T-helper 1 cell (primary cell): ENCODE results near the gene SPECC1L.
A peak's percentile ranks its signal among the peaks of the same experiment; 100 is the strongest.

ENCODE experiments used
- DNase-seq, 5 donors: peaks; one replicate each; pipeline ENCODE4 v3.0.0-alpha.2; 2012 to 2020

The SPECC1L gene

DNA sequence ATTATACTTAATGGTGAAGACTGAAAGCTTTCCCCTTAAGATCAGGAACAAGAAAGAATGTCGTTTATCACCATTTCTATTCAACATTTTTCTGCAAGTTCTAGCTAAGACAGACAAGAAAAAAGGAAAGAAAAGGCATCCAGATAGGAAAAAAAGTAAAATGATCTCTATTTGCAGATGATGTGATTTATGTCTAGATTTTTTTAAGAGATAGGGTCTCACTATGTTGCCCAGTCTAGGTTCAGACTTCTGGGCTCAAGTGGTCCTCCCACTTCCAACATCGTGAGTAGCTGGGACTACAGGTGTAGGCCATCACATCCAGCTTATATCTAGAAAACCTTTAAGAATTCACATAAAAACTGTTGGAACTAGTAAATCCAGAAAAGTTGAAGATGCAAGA lies 105.4 kb downstream of the SPECC1L start:
- no peak for DNase-seq

DNA sequence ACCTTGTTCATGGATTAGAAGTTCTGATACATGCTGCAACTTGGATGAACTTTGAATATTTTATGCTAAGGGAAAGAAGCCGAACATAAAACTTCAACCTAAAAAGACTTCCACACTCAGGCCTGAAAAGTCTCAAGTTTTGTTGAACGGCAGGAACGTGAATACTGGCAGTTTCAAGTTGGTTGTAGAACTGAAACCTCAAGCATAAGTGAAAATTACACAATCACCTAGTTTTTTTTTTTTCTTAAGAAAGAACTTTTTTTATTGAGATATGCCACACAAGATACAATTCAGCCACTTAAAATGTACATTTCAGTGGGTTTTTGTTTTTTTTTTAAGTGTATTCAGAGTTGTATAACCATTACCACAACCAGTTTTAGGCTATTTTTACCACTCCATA lies 106.0 kb downstream of the SPECC1L start:
- peak in 1 of 5 donors; percentile 9 for DNase-seq

DNA sequence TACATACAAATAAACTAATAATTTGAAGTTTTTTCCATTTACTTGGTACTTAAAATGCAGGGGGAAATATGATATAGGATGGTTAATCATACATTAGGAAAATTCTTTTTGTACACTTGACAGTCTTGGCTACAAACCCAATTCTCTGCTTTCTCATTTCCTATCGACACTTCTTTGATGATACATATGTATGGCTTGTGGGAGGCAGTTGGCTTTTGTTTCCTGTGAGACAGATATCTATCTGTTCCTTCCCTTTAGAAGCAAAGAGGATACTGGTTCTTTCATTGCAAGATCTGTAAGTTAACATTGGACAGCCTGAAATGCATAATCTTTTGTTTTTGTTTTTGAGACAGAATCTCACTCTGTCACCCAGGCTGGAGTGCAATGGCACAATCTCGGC lies 108.9 kb downstream of the SPECC1L start:
- DNase-seq = peak in 1 of 5 donors; percentile 45

DNA sequence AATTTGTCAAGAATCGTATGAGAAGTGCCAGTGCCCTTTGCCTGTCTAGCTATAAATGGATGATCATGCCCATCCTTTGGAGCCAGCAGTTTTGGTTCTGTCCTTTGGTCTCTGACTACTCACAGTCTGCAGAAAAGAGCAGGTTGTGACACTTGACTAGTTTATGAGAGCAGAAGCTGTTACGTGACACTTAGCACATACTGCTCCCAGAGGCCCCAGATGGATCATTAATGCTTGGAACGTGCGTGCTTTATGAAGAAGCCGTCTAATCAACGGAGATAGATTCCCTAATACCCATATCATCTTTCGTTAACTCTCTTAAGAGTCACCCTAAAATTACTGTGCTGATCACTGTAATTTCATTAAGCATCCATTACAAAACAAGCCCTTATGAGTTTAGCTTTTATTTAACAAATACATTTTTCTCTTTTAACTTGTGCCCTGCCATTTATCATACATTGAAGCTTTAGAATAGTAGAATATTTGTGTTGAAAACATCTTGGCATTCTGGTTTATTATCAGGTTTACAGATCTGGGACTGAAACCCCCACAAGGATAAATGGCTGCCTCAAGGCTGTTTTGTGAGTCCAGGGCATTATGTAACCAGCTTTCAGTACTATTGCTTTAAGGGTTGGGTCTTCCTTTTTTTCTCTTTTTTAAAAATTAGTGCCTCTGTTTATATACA lies 109.7 kb downstream of the SPECC1L start:
- DNase-seq = no peak

DNA sequence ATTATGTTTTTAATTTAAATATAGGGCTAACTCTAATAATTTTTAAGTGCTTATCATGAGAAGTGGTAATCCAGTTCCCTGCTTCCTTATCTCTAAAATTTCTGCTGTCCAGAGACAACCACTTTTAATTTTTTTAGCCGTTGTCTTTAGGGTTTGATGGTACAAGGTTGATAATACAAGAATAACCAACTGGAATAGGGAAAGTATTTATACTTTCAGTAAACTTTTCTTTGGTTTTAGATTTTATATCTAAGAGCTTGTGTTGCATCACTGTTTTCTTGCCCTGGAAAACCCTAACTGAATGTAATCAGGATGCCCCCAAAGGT lies 110.2 kb downstream of the SPECC1L start:
- no peak for DNase-seq

DNA sequence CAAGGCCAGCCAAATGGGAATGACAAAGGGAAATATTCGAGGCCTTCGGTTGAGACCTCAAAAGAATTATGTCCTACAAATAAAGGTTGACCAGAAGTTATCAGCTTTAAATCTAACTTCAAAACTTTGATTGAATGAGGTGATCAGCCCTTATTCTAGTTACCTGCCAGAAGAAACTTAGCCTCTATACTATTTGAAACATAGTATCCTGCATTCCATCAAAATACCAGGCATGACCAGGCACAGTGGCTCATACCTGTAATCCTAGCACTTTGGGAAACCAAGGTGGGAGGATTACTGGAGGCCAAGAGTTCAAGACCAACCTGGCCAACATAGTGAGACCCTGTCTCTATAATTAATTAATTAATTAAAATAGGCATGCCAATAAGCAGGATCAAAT lies 112.4 kb downstream of the SPECC1L start:
- no peak for DNase-seq

DNA sequence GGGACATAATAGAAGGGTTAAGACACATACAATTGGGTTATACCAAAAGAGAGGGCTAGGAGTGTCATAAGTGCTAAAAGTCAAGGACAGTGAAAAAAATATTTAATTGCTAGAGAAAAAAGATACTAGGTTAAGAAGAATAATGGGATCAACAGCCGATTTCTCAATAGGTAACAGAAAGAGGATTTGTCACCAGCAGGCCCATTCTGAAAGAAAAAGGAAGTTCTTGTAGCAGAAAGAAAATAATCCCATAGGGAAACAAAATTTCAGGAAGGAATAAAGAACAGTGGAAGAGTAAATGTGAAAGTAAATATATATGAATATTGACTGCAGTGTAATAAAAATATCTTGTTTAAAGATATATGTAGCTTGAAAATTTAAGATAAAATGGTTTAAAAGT lies 113.5 kb downstream of the SPECC1L start:
- no peak for DNase-seq

DNA sequence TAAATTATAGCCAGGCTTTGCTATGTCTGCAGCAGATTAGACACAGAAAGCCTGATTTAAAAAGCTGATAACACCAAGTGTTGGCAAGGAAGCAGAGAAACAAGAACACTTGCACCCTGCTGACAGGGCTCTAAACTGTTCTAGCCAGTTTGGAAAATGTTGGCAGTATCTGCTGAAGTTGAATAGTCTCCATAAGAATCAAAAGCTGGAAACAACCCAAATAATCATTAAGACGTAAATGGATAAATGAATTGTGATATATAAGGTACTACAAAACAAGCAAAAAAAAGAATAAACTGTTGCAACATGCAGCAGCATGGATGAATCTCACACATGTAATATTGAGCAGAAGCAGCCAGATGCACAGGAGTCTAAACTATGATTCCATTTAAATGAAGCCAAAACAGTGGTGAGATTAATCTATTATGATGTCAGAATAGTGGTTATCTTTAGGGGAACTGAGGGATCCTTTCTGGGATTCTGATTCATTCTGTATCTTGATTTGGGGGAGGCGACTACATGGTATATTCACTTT lies 116.4 kb downstream of the SPECC1L start:
- DNase-seq = no peak

DNA sequence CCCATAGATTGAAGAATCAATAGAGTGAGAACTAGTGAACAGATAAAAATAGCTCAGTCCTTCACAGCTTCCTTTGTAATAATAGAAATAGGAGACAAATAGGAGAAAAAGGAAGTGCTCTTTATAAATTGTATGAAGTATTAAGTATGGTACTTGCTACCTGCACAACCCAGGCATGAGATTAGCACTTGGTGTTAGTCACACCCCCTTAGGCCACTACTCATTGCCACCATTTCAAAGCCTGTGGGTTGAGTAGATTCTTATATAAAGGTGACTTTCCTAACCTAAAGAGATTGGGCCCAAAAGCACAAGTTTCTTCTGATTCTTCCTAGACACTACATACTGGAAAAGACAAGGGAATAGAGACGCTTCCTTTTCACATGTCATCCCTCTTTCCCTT lies 119.0 kb downstream of the SPECC1L start:
- no peak for DNase-seq

DNA sequence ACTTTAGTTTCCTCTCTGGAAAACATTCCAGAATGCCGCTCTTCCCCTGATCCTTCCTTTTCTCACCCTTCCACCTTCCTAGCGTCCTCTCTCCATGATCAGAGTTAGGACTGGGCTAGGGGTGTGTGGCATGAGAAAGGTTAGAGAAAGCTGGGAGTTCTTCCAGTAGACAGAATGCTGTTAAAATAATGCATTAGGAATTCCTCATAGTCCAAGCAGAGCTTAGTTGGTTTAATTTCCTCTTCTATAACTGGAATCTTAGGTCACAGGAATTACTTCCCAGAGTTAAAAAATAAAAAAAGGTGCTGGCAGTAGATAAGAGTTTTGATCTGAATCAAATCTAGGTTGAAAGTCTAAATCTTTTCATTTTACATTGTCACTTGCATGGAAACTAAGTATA lies 119.5 kb downstream of the SPECC1L start:
- no peak for DNase-seq

DNA sequence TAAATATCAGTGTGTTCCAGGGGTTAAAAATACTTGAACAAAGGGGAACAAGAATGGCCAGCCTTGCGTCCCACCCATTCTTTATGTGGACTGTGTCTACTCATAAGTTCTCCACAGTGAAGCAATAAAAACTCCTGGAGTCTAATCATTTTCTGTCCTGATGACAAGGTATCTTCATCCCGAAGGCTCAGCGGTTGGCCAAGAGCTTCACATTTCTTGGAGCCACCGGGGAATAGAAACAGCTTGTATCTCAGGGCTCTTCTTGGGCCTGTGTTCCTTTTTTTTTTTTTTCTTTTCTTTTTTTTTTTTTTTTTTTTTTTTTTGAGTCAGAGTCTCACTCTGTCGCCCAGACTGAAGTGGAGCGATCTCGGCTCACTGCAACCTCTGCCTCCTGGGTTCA lies 119.9 kb downstream of the SPECC1L start:
- DNase-seq = no peak

DNA sequence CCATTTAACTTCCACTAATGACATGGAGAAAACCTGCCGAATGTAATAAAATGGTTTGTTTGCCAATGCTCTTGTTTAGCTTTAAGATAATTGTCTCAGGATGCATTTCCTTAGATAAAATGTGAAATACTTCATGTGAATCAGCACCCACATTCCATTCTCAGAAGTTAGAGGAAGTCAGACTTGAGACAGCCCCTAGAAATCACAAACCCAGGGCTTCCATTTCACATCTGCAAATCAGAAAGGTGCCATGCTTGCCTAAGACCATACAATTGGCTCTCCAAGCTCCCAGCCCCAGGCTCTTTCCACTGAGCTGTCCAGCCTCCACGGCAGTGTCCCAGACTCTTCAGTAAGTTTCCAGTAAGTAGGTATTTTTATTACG lies 121.2 kb downstream of the SPECC1L start:
- DNase-seq = no peak

DNA sequence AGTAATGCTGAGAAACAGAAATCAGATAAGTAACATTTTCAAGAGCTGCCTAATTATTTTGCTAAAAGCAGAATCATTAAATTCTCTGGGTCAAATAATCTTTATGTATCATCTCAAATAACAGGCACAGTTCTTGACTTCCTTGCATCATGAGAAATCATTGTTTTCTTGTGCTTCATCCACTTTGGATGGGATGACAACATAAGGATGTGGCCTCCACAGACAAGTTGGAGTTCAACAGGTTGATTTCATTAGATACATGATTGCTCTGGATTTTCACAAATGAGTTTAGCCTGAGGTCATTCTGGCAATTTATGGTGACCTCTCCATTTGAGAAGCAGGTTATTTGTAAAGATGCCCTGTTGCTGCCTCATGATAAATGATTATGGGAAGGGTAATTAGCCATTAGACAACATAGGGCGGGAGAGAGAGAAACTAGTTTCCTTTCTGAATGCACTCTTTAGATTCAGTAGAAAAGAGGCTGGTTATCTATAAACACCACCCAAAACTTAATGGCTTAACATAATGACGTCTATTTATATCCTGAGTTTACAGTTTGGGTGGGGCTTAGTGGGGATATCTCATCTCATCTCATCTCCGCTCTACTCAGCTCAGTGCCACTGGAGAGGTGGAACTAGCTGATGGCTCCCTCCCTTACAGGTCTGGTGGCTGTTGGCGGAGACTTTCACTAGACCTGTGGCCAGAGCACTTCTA lies 121.7 kb downstream of the SPECC1L start:
- no peak for DNase-seq

DNA sequence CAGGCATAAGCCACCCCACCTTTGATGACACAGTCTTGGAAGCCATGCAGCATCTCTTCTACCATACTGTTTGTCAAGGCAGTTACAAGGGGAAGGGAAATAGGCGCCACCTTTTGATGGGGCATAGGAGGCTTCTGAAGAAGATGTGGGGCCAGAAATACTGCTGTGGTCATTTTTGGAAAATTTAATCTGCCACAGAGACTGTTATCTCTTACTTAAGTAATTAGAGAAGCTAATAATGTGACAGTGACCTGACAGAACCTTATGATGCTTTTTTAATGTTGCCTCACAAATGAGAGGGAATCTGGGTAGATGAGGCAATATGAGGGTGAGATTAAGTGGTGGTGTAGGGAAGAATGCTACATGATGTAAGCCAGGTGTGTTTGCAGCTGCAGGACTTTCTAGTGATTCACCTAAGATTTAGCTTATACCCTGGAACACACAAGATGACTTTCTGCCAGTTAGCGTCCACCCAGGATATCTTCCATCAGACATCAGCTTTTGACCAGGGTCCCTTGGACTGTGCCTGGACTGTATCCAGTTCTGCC lies 122.5 kb downstream of the SPECC1L start:
- no peak for DNase-seq

DNA sequence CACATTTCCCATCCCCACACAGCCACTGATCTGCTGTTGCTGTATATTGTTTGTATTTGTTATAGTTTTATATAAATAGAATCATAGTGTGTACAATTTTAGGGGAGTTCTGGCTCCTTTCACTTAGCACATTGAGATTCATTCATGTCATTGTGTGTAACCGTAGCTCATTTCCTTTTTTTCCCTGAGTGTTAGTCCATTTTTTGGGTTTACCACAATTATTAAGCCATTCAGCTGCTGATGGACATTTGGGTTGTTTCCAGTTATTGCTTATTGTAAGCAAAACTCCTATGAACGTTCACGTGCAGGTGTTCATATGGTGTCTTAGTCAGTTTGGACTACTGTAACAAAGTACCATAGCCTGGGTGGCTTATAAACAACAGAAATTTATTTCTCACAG lies 123.2 kb downstream of the SPECC1L start:
- DNase-seq = no peak

DNA sequence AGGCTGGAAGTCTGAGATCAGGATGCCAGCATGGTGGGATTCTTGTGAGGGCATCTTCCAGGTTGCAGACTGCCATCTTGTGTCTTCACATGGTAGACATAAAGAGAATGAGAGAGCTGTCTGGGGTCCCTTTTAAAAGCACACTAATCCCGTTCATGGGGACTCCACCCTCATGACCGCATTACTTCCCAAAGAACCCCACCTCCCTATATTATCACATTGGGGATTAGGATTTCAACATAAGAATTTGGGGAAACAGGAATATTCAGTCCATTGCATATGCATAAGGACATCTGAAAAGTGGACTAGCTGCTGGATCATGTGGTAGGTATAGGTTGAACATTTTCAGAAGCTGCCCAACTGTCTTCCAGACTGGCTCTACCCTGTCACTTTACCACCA lies 123.6 kb downstream of the SPECC1L start:
- DNase-seq = no peak

DNA sequence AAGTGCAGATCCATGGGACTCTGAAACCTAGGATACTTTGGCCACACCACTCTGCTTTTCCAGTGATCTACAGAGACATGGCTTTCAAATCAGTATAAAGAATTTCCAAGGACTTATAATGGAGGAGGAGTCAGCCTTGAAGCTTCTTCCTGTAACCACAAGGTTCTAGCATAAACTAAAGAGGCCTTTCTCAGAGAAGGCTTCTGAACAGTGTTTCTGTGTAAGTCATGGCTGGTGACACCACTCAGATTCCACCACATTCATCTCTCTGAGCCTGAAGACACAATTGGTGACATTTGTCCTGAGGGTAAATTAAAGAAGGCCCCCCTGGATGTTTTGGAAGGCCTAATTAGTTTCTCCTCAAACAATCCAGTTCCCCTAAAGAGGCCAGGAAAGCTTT lies 127.8 kb downstream of the SPECC1L start:
- DNase-seq = no peak

DNA sequence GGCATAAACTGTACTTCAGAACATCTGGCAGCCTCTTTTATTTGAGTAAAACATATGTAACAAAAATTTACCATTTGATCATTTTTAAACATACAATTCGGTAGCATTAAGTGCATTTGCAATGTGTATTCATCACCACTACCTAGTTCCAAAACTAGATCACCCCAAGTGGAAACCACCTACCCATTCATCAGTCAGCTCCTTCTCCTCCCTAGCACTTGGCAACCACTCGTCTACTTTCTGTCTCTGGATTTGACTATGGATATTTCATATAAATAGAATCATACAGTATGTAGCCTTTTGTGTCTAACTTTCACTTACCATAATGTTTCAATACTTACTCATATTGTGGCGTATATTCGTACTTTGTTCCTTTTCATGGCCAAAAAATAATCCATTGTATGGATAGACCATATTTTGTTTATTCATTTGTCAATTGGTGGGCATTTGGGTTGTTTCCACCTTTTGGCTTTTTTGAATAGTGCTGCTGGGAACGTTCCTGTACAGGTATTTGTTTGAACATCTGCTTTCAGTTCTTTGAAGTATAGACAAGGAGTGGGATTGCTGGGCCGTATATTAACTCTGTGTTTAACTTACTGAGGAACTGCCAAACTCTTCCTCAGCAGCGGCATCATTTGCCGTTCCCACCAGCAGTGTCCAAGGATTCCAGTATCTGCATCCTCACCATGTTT lies 129.5 kb downstream of the SPECC1L start:
- no peak for DNase-seq

DNA sequence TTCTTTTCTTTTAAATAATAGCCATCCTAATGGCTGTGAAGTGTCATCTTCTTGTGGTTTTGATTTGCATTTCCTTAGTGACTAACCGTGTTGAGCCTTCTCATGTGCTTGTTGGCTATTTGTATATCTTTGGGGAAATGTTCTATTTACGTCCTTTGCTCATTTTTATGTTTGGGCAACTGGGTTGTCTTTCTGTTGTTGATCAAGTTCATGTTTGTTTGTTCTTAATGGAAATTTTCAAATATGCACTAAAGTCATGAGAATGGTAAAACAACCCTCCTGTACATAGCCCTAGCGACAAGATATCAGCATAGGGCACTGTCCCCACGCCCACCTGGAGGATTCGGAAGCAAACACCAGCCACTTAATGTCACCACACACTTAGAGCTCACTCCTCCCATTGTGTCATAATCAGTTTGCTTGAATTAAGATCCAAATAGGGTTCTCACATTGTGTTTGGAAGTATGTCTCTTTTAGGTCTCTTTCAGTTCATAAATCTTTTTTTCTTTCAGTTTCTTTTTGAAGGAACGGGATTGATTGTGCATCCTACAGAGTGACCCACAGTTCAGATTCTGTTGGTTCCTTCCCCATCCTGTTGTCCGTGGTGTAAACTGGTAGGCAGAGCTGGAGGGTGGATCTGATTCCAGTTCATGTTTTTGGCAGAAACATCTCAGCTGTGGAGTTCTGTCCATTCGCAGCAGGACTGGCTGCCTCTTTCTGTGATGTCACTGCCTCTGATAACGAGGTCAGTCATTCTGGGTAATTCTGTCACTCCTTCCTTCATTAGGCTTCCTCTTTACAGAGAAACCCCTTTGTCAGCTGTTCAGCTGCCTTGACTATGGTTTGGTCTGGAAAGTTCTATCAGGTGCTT lies 130.3 kb downstream of the SPECC1L start:
- no peak for DNase-seq

DNA sequence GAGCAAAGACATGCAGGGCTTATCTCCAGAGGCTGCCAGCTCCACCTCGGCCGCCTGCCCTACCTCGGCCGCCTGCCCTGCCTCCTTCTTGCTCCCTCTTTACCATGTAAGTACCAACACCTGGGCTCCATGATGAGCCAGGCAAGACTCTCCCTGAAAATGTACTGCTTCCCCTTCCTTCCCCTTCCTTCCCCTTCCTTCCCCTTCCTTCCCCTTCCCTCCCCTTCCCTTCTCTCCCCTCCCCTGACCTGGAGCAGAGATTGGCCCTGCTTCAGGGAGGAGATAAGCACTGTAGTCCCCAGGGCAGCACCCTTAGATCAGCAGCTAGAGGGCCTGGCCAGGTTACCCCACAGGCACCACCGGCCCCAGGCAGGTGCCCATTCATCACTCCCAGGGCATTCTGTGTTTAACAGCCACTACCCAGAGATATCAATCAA lies 131.3 kb downstream of the SPECC1L start:
- no peak for DNase-seq

DNA sequence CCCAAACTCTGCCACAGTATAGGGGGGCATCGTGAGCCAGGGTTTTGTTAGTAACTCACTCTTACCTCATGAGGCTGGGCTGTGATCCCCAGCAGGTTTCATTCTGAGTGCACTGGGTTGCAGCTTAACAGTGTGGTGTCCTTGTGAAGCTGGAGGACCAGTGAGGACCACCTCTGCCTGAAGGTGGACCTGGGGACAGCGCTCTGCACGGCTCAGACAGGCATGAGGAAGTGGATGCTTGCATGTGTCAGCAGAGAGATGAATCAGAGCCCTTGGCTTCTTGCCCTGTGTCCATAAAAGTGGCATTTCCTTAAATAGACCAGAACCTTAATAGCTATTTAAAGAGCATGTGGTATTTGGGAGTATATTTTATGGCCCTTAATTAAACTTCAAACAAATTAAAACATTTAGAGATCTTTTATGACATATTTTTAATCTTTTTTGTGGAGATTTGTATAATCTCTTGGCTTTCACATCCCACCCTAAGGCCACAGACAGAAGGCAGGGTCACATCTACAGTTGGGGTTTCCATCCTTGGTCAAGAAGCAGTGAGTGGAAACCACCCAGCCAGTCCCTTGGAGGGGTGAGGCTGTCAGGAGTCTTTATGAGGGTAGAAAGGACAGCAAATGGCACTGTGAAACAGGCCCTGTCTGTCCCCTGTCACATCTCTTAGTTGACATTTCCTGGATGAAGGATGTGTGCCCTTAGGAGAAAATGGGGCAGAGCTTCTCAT lies 132.0 kb downstream of the SPECC1L start:
- DNase-seq = no peak

DNA sequence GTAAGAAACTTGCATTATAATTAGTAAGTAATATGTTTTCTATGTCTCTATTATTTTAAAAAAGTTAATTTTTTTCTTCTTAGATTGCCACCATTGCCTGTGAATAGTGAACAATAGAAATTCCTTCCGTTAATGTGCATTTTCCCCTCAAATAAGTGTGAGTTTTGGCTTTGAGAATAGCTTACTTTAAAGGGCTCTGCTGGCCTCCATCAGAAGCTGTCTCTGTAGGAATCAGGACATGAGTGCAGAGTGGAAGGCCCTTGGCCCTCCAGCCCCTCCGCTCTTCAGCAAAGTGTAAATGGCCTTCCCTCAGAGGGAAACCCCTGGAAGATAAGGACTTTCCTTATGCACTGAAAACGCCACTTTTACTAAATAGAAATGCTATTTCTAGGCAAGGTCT lies 132.7 kb downstream of the SPECC1L start:
- DNase-seq = no peak
